ENCODE results near the gene AMZ2.
"Not testable (repeated sequence)": the region's sequence is repeated elsewhere in the genome, so short reads cannot be mapped to it uniquely, and the experiment has no call there.

The AMZ2 gene

GRCh38 chr17:68220186-68220585, 27.7 kb upstream of the AMZ2 start:
- DNase-seq (ENCODE audit: low read depth in 2 of 3, low spot score in 2 of 3), result not testable (repeated sequence)

DNA sequence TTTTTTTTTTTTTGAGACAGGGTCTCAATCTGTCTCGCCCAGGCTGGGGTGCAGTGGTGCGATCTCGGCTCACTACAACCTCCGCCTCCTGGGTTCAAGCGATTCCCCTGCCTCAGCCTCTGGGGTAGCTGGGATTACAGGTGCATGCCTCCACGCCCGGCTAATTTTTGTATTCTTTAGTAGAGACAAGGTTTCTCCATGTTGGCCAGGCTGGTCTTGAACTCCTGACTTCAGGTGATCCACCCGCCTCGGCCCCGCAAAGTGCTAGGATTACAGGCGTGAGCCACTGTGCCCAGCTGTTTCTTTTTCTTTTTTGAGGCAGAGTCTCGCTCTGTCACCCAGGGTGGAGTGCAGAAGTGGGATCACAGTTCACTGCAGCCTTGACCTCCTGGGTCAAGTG, 27.1 kb upstream of the AMZ2 start:
- DNase-seq (ENCODE audit: low read depth in 2 of 3, low spot score in 2 of 3), result not testable (repeated sequence)

DNA sequence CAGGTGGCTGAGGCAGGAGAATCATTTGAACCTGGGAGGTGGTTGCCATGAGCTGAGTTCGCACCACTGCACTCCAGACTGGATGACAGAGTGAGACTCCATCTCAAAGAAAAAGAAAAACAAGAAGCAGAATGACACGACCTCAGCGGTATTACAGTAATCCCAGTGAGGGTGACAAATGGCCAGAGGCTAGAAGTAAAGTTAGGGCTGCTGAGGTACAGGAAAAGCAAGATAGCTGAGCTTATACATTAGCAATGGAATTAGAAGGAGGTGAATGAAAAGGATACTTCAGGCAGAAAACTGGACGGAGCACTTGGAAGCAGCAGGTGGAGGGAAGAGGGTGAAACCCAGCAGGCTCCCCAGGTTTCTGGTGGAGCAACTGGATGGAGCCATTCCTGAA, 26.1 kb upstream of the AMZ2 start:
- no peak for DNase-seq (ENCODE audit: low read depth in 2 of 3, low spot score in 2 of 3)

DNA sequence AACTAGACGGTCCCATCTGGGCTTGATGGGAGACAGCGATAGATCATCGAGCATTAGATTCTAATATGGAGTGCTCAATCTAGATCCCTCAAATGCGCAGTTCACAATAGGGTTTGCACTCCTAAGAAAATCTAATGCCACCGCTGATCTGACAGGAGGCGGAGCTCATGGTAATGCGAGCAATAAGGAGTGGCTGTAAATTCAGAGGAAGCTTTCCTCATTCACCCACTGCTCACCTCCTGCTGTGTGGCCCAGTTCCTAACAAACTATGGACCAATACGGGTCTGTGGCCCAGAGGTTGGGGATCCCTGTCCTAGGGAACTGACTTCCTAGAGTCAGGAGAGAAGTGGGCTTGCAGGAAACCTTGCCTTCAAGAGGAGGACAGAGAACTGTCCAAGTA, 25.2 kb upstream of the AMZ2 start:
- no peak for DNase-seq (ENCODE audit: low read depth in 2 of 3, low spot score in 2 of 3)

- DNase-seq (ENCODE audit: low read depth in 2 of 3, low spot score in 2 of 3), result not testable (repeated sequence)
These were observed 22.8 kb upstream of the AMZ2 start for GRCh38 chr17:68225055-68225454.

DNA sequence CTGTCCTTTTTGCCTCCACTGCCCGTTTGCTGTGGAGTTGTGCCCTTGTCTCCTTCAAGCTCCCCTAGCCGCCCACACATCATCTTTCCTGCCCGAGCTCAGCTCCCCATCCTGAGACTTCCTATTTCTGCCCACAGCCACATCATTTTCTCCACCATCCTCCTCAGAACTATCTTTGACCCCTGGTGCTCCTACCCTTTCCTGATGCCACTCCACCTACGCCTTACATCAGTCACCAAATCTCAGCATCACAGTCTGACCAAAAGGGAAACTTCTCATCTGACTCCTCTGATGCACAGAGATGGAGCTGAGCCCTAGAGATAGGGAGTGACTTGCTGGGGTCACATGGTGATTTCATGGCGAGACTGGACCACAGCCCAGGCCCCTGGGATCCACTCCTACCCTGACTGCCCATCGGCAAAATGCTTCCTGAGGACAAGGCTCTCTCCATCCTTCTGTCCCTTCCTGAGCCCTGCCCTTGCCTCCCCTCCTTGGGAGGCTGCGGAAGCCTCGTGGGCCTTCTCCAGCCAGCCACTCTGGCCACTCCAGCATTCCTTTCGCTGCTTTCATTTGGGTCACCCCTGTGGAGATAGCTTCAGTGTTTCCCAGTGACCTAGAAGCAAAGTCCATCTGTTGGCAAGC, 19.7 kb upstream of the AMZ2 start:
- DNase-seq (ENCODE audit: low read depth in 2 of 3, low spot score in 2 of 3), result not testable (repeated sequence)

GRCh38 chr17:68228817-68229570, 18.8 kb upstream of the AMZ2 start:
- no peak for DNase-seq (ENCODE audit: low read depth in 2 of 3, low spot score in 2 of 3)

GRCh38 chr17:68229619-68230018, 18.2 kb upstream of the AMZ2 start:
- no peak for DNase-seq (ENCODE audit: low read depth in 2 of 3, low spot score in 2 of 3)

DNA sequence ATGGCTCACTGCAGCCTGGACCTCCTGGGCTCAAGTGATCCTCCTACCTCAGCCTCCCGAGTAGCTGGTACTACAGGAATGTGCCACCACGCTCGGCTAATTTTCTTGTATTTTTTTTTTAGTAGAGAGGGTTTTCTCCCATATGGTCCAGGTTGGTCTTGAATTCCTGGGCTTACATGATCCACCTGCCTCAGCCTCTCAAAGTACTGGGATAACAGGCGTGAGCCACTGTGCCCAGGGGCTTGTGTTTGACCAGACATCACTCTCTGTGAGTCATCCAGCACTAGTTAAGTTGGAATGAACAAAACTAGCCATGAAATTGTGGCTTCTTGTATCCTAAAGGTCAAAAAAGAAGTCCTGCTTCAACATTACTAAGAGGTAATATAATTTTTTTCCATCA, 16.7 kb upstream of the AMZ2 start:
- DNase-seq (ENCODE audit: low read depth in 2 of 3, low spot score in 2 of 3), result not testable (repeated sequence)

DNA sequence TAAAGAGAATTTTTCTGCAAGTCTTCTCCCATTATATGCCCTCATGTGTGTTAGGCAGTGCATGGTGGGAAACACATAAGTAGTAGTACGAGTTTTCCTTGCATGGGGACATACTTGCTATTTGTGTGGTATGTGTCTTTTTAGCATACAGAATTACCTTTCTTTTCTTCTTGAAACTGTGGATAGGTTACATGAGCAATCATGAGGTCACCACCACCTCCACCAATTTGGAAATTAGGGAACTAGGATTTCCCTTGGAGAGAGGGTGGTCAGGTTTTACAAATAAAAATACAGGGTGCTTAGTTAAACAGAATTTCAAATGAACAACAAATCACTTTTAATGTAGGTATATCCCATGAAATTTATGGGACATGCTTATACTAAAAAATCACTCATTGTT, 16.3 kb upstream of the AMZ2 start:
- DNase-seq (ENCODE audit: low read depth in 2 of 3, low spot score in 2 of 3), result no peak

DNA sequence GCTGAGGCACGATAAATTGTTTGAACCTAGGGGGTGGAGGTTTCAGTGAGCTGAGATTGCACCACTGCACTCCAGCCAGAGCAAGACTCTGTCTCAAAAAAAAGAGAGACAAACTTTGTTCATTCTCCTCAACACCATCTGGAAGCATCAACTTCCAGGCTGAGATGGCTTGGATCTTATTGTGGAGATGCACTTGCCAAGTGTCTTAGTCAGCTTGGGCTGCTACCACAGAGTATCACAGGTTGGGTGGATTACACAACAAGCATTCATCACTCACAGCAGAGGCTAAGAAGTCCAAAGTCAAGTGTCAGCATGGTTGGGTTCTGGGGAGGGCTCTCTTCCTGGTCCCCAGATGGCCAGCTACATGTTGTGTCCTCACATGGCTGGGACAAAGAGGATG, 15.1 kb upstream of the AMZ2 start:
- not testable (repeated sequence) for DNase-seq (ENCODE audit: low read depth in 2 of 3, low spot score in 2 of 3)

DNA sequence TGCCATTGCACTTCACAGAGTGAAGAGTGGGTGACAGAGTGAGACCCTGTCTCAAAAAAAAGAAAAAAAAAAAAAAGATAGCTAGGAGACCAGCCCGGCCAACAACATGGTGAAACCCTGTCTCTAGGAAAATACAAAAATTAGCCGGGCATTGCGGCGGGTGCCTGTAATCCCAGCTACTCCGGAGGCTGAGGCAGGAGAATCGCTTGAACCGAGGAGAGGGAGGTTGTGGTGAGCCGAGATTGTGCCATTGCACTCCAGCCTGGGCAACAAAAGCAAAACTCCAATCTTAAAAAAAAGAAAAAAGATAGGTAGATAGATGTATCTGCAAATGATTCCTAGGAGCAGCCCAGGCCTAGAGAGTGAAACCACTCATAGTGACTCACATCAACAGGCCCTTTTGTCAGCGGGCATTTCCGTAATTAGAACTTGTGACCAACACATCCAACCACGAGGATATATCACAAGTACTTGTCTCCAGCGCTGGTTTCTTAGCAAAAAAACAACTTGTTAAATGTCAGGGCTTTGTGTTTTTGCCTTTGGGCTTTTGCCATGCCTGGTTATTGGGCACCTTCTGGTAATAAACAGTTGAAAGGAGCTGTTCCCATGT, 13.0 kb upstream of the AMZ2 start:
- DNase-seq (ENCODE audit: low read depth in 2 of 3, low spot score in 2 of 3), result not testable (repeated sequence)

DNA sequence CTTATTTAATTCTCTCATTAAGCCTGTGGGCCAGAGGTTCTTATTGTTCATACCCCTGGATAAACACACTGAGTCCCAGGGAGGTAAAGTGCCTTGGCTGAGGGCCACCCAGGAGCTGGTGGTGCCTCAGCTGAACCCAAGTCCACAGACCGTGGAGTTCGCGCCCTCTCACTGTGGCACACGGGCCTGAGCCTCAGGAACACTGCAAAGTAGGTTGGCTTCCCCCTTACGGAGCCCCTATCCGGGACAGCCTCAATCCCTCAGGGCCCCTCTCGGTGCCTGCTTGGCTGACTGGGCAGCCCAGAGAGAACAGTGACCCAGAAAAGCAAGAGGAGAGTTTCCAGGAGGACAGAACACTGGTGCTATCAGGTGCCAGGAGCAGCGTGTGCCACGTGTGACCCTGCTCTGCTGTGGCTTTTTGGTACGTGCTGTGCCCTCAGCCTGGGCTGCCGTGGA, 12.5 kb upstream of the AMZ2 start:
- not testable (repeated sequence) for DNase-seq (ENCODE audit: low read depth in 2 of 3, low spot score in 2 of 3)

DNA sequence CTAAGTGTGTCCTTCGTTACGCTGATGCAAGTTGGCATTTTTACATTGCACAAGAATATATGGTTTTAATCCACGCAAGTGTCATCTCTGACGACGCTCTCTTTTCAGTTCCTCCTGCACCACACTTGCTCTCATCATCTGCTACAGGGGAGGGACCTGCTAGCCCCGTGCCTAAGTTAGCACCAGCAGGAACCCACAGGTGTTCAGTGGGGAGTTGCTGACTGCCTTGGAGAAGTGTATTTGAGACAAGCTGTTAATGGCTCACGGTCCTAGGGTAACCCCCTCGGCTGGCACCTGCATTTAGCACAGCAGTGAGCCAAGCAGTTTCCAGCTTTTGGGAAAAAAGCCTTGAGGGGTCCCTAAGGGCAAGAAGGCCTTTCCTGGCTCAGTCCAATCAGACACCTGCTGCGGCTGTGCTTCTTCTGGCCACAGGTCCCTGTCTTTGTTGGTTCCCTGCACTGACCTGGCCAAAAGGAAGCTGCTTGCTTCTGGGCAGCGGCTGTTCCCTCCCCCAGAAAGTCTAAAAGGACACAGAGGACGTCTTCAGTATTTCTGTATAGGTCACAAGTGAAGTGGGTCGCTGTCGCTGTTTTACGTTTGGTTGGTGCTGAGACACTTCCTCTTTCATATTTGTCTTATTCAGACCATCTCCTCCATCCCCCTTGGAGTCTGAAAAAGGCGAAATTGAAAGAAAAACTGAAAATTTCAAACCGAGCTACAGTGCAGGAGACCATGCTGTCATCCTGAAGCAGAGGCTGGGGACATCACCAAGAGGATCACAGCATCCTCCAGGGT, 10.3 kb upstream of the AMZ2 start:
- DNase-seq (ENCODE audit: low read depth in 2 of 3, low spot score in 2 of 3), result not testable (repeated sequence)

- no peak for DNase-seq (ENCODE audit: low read depth in 2 of 3, low spot score in 2 of 3)
These were observed 9.5 kb upstream of the AMZ2 start for GRCh38 chr17:68238164-68238870.

- no peak for DNase-seq (ENCODE audit: low read depth in 2 of 3, low spot score in 2 of 3)
These were observed 9.0 kb upstream of the AMZ2 start for GRCh38 chr17:68238871-68239253.

DNA sequence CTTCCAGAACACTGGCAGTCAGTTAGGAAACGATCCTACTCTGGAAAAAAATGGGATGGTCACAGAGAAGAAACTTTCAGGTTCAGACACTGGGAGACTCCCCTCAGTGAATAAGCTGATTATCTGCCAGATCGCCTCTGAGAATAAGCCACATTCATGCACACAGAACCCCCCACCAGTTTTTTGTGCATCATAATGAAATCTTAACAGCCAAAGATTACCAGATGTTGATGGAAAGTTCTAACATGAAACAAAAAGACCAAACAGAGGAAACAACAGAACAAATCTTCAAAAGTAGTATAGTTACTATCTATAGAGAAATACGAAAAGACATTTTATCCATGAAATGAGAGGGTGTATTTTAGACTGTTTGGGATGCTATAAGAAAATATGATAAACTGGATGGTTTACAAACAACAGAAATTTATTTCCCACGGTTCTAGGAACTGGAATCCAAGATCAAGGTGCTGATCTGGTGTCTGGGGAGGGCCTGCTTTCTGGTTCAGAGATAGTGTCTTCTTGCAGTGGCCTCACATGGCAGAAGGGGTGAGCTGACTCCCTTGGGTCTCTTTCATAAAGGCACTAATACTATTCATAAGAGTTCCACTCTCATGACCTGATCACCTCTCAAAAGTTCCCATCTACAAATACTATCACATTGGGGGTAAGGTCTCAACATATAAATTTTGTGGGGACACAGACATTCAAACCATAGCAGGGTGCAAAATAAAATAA, 8.0 kb upstream of the AMZ2 start:
- DNase-seq (ENCODE audit: low read depth in 2 of 3, low spot score in 2 of 3), result no peak

DNA sequence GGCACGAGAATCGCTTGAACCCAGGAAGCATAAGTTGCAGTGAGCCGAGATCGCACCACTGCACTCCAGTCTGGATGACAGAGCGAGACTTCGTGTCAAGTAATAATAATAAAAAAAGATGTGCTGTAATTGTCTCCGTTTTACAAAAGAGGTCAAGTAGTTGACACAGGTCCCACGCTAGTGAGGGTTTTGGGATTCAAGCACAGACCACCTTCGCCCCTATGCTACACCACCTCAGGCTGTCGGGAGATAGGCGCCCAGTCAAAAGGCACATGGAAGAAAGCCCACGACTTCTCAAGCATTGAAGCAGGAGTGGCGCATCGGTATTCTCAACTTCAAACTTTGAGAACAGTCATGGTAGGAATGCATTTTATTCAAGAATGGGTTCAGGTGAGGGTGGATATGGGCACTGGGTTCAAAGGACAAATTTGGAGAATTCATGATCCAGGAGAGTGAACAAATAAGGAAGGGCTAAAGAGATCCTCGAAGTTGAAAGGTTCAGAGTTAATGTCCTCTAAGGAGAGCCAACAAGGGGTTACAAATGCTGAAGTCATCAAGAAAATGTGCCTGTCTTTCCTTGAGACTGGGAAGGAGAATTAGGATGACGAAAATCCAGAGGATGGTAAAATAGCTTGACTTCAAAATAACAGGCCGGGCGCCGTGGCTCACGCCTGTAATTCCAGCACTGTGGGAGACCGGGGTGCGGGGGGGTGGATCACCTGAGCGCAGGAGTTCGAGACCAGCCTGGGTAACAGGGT, 1.4 kb upstream of the AMZ2 start:
- DNase-seq (ENCODE audit: low read depth in 2 of 3, low spot score in 2 of 3), result no peak

DNA sequence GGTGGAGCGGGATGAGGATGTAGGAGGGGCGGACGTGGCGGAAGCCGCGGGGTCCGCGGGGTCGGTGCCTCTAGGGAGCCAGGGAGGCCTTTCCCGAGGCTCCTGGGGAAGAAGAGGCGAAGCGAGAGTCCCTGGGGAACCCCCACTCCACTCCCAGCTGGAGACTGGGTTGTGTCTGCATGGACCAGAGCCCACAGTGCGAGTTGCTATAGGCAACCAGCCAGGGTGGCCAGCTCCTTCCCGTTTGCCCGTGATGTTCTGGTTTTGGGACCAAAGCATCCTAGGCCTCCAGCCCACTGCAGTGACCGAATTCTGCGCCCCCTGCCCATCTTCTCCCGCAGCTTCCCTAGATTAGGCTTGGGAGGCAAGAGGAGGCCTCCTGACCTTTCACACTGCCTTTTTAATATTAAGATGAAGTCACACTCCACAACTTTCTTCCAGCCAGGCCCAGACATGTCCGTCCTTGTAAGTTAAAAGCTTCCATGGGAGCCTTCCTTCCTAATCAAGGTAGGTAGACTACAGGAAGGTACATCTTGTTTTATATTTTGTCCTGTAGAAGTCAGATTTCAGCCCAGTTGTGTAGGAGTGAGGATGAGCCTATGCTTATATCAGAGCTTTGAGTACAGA, 469 bp downstream of the AMZ2 start:
- DNase-seq (ENCODE audit: low read depth in 2 of 3, low spot score in 2 of 3), result no peak

Measured in activated CD8-positive, alpha-beta memory T cell treated with anti-CD3 and anti-CD28 coated beads for 48 hours (primary cell).